ENCODE measurements around the gene IQCH. TPM values are rescaled to one million over a fixed set of nuclear protein-coding genes. Genes with fewer than 3 reads are reported as not detected.

The IQCH gene
- total and polyA plus RNA-seq, 7 donors = 0.36 to 3.8 (median 1.4) TPM

- 0 to 1% methylated on average over 91 of the region's 91 CpGs for WGBS, 2 donors
- peak within 1 kb of the TSS; percentile 85 to 92 (median 88) for H3K27ac ChIP-seq
- peaks cover 0 to 28% (median 17%) of the 10 kb centered on the region in 4 donors for H3K4me1 ChIP-seq
- no peaks in the 10 kb centered on the region for H3K9me3 ChIP-seq
- peak; percentile 91 for DNase-seq
- H3K4me3 ChIP-seq = peak within 1 kb of the TSS; percentile 68 to 94 (median 85)
- intact Hi-C loops (cut with DNase I) = loop anchor here (1.0 to 10.0 kb wide), 3 partner anchors 21 to 662 kb away; partner anchors contain the start of genes C15orf61 and CALML4
- H3K27me3 ChIP-seq = no peaks in the 10 kb centered on the region
- no peak for TF ChIP-seq EP300 (IDR thresholded peaks at IDR 0.05)
- peak; percentile 19 to 78 (median 70) for TF ChIP-seq POLR2AphosphoS5 (IDR thresholded peaks at IDR 0.05)
- TF ChIP-seq CTCF (IDR thresholded peaks at IDR 0.05) = no peak
- TF ChIP-seq POLR2A (IDR thresholded peaks at IDR 0.05) = peak in 1 of 2 donors; percentile 43
- peaks cover 0 to 25% (median 4%) of the 10 kb centered on the region in 4 donors for H3K36me3 ChIP-seq
Observed at GRCh38 chr15:67542420-67543347, 288.1 kb downstream of the IQCH start, which contains the start of gene MAP2K5. Gene MAP2K5 (plus strand): TSS chr15:67542703. CDS start chr15:67543336, 633 bp downstream.

GRCh38 chr15:67543348-67543718 lies 288.7 kb downstream of the IQCH start:
- Histone ChIP-seq H3K4me1 (peaks cover 0 to 35% (median 23%) of the 10 kb centered on the region in 4 donors), H3K9me3 (no peaks in the 10 kb centered on the region), H3K36me3 (peaks cover 0 to 25% (median 4%) of the 10 kb centered on the region in 4 donors), H3K27ac (peak overlapping the region; percentile 85 to 92 (median 88)), H3K4me3 (peak overlapping the region; percentile 68 to 94 (median 85)), H3K27me3 (no peaks in the 10 kb centered on the region)
- intact Hi-C loops (cut with DNase I) = loop anchor here (5.0 to 10.0 kb wide), 2 partner anchors 294 to 661 kb away; partner anchors contain the start of gene CALML4
- TF ChIP-seq CTCF (IDR thresholded peaks at IDR 0.05) = no peak
- 30 to 44% methylated on average over 7 of the region's 7 CpGs for WGBS, 2 donors
- DNase-seq = no peak

- Histone ChIP-seq H3K27ac (no peak overlapping the region), H3K4me1 (peaks cover 0 to 46% (median 33%) of the 10 kb centered on the region in 4 donors), H3K27me3 (no peaks in the 10 kb centered on the region), H3K36me3 (peaks cover 0 to 25% (median 4%) of the 10 kb centered on the region in 4 donors), H3K4me3 (no peak overlapping the region), H3K9me3 (no peaks in the 10 kb centered on the region)
- intact Hi-C loops (cut with DNase I) = loop anchor here (5.0 to 10.0 kb wide), 2 partner anchors 293 to 660 kb away; partner anchors contain the start of gene CALML4
- TF ChIP-seq EP300 (IDR thresholded peaks at IDR 0.05) (no peak), POLR2A (IDR thresholded peaks at IDR 0.05) (no peak), POLR2AphosphoS5 (IDR thresholded peaks at IDR 0.05) (no peak), CTCF (IDR thresholded peaks at IDR 0.05) (no peak)
- DNase-seq = no peak
- WGBS, 2 donors = 96 to 97% methylated on average over 3 of the region's 3 CpGs
Observed at GRCh38 chr15:67544475-67544874, 289.9 kb downstream of the IQCH start.

- H3K36me3 ChIP-seq = peaks cover 0 to 31% (median 6%) of the 10 kb centered on the region in 4 donors
- DNase-seq = no peak
- intact Hi-C loops (cut with DNase I) = loop anchor here (10.0 kb wide), 1 partner anchor 659 kb away; the partner anchor contains the start of gene CALML4
- no peaks in the 10 kb centered on the region for H3K9me3 ChIP-seq
- TF ChIP-seq POLR2A (IDR thresholded peaks at IDR 0.05) (no peak), CTCF (IDR thresholded peaks at IDR 0.05) (no peak), EP300 (IDR thresholded peaks at IDR 0.05) (no peak), POLR2AphosphoS5 (IDR thresholded peaks at IDR 0.05) (no peak)
- H3K27me3 ChIP-seq = no peaks in the 10 kb centered on the region
- H3K27ac ChIP-seq = no peak overlapping the region
- 78 to 85% methylated on average over 3 of the region's 3 CpGs for WGBS, 2 donors
- H3K4me1 ChIP-seq = peaks cover 0 to 56% (median 33%) of the 10 kb centered on the region in 4 donors
- H3K4me3 ChIP-seq = no peak overlapping the region
Observed at GRCh38 chr15:67545864-67546263, 291.3 kb downstream of the IQCH start.

Measured in sigmoid colon (tissue), 7 donors.